GM12801 (cell line): ENCODE results near the gene TTC7B.

Experiments
- CTCF ChIP-seq: IDR thresholded peaks from one replicate; pipeline ENCODE4 v1.5.1; 2011; ENCODE audit warnings: control low read depth; ENCODE audit not compliant: insufficient read length; ENCODE audit errors: extremely low read depth

Gene TTC7B

GRCh38 chr14:90728951-90729350 lies 87.3 kb downstream of the TTC7B start:
- TF ChIP-seq CTCF, result no peak

GRCh38 chr14:90727082-90727481 lies 89.1 kb downstream of the TTC7B start:
- no peak for TF ChIP-seq CTCF

- no peak for TF ChIP-seq CTCF
Observed at GRCh38 chr14:90726656-90727055, 89.6 kb downstream of the TTC7B start.

- no peak for TF ChIP-seq CTCF
Observed at GRCh38 chr14:90724866-90725265, 91.4 kb downstream of the TTC7B start.

- TF ChIP-seq CTCF, result no peak
Observed at GRCh38 chr14:90722590-90722989, 93.6 kb downstream of the TTC7B start.

- TF ChIP-seq CTCF, result no peak
Observed at GRCh38 chr14:90721619-90722305, 94.5 kb downstream of the TTC7B start.

- TF ChIP-seq CTCF, result no peak
Observed at GRCh38 chr14:90720832-90721231, 95.4 kb downstream of the TTC7B start.
